NCI-H446 (cell line): ENCODE measurements around the gene KIF2C.
"Not testable (repeated sequence)": the region's sequence is repeated elsewhere in the genome, so short reads cannot be mapped to it uniquely, and the experiment has no call there.

Source experiments
- DNase-seq, 2 experiments: peaks; one replicate each; lab custom pipeline; 2025; lab: John Stamatoyannopoulos, UW

KIF2C gene

DNA sequence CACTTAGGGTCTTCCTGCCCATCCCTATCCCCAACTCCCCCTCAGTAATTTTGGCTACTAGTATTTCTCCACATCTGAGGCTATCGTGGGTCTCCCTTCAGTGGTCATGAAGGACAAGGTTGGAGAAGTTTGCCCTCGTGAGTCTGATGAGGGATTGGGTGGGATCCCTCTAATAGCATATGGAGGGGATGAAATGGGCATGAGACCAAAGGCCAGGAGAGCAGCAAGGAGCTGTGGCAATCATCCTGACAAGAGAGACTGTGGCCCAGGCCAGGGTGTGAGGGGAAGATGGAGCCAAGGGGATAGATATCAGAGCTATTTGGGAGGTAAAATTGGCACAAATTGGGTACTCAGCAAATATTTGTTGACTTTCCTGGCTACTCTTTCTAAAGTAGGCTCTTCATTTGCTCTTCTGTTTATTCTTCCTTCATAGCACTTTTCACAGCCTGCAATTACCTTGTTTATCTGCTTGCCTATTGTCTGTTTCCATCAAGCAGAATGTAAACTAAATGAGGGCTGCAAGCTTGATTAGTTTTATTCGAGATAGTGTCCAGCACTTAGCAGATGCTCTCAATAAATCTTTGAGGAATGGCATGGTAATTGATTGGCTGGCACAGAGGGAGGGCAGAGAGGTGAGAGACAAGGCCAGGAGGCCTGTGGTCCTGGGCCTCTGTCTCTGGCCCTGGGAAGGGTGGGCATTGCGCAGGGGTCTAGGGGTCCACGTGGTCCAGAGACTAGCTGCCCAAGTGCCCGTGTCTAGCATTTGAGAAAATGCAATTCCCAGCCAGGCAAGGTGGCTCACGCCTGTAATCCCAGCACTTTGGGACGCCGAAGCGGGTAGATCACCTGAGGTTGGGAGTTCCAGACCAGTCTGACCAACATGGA is 59.1 kb downstream of the KIF2C start:
- DNase-seq: no peak

DNA sequence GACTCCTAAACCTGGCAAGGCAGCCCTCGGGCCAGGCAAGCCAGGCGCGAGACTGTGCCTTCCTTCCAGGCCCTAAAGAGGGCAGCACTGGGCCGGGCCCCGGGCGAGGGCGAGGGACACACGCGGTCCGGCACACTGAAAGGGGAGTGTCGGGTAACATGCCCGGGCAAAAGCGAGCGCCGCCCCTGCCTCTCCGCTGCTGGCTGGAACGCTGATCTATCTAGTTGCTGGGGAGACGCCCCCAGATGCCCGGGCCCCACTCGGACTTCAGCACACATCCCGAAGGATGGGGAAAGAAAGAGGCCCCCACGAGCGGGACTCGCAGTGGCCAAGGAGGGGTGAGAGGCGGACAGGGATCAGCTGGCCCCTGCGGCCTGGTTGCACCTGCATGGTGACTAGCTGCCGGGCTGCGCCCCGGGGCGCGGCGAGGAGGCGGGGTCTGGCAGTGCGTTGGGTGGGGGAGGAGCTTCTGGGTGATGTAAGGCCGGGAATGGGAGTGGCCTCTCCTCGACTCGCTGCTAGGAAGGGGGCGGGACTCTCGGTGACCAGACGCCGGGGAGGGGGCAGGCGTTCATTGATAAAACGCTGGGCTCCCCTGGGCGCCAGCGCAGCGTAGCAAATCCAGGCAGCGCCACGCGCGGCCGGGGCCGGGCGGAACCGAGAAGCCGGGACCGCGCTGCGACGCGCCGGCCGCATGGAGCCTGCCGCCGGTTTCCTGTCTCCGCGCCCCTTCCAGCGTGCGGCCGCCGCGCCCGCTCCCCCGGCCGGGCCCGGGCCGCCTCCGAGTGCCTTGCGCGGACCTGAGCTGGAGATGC is 60.3 kb downstream of the KIF2C start, which contains the start of gene PLK3:
Gene PLK3 (plus strand): TSS at position 608 of the 815 bp plus-strand sequence. CDS start 87 bp downstream, at position 695.
- DNase-seq: peak; percentile 95 to 98

DNA sequence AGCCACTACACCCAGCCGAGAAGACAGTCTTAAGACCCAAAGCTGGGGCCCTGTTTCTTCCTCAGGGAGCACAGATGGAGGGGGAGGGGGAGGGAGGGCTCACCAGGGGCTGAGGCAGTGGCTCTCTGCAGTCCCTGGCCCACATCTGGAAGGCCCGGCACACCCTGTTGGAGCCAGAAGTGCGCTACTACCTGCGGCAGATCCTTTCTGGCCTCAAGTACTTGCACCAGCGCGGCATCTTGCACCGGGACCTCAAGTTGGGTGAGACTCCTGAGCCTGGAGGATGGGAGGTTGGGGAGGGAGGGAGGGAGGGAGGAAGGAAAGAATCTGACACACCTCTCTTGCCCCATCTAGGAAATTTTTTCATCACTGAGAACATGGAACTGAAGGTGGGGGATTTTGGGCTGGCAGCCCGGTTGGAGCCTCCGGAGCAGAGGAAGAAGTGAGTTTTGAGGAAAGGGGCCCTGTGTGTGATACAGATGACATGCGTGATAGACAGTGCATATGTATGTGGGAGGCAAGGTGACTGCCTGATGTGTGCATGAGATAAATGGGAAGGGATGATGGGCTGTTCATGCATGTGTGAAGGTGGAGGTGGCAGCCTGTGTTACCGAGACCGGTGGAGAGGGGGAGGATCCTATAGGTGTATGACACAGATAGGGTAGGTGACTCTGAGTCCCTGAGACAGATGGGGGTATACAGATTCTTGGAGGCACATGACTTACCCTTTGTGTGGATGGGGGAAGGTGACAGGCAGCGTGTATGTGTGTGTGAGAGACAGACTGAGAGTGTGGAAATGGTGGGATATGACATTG is 62.1 kb downstream of the KIF2C start:
- DNase-seq: no peak

DNA sequence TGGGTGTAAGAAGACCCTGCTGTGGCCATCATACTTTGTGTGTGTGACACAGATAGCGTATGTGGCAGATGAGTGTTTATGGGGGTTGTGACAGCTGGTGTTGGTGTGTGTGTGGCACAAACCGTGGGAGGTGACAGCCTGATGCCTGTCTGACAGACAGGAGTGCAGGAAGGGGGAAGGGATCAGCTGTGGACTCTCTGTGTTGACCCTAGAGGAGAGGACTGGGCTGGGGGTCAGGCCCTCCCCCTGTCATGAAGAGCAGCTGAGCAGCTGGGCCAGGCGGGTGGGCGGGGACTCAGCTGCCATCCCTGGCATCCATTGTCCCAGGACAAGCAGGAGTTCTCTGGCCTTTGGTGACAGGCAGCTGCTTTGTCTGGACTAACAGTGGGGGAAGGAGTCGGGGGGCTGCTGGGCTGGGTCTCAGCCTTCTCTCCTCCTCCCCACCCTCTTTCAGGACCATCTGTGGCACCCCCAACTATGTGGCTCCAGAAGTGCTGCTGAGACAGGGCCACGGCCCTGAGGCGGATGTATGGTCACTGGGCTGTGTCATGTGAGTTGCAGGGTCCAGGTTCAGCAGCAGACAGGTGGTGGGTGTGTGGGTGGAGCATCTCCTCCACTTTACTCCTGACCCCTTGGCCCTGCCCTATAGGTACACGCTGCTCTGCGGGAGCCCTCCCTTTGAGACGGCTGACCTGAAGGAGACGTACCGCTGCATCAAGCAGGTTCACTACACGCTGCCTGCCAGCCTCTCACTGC is 62.8 kb downstream of the KIF2C start:
- no peak for DNase-seq

DNA sequence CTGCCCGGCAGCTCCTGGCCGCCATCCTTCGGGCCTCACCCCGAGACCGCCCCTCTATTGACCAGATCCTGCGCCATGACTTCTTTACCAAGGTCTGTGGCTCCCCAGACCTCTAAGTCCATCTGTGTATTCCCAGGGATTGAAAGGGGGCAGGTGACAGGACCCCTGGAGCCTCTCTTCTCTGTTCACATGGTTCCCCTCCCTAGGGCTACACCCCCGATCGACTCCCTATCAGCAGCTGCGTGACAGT is 63.4 kb downstream of the KIF2C start:
- no peak for DNase-seq

DNA sequence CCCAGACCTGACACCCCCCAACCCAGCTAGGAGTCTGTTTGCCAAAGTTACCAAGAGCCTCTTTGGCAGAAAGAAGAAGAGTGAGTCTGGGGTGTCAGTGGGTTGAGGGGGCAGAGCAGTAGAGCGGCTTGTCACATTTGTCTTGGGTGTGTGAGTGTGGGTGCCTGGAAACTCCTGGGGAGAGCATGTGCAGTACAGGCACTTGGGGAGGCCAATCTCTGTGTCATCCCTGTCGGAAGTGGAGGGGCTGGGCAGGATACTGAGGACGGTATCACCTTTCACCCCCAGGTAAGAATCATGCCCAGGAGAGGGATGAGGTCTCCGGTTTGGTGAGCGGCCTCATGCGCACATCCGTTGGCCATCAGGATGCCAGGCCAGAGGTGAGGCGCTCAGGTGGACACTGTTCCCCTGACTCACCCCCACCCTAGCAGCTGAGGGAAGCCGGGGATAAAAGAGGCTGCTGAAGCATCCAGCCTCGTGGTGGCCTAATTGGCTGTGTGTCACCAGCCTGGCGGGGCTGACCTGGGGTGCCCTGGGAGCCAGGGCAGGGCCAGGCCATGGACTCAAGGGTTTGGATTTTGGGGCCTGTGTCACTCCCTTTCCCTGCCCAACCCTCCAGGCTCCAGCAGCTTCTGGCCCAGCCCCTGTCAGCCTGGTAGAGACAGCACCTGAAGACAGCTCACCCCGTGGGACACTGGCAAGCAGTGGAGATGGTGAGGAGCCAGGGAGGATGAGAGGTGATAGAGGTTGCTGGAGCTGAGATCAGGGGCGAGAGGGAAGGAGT is 63.9 kb downstream of the KIF2C start:
- no peak for DNase-seq

DNA sequence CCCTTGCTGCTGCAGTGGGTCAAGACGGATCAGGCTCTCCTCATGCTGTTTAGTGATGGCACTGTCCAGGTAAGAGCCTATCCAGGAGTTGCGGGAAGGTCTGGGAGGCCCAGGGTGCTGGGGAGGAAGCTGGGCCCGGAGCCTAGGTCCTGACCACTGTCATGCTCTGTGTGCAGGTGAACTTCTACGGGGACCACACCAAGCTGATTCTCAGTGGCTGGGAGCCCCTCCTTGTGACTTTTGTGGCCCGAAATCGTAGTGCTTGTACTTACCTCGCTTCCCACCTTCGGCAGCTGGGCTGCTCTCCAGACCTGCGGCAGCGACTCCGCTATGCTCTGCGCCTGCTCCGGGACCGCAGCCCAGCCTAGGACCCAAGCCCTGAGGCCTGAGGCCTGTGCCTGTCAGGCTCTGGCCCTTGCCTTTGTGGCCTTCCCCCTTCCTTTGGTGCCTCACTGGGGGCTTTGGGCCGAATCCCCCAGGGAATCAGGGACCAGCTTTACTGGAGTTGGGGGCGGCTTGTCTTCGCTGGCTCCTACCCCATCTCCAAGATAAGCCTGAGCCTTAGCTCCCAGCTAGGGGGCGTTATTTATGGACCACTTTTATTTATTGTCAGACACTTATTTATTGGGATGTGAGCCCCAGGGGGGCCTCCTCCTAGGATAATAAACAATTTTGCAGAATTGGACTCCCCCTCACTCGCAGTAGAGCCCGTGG is 65.8 kb downstream of the KIF2C start:
- no peak for DNase-seq

DNA sequence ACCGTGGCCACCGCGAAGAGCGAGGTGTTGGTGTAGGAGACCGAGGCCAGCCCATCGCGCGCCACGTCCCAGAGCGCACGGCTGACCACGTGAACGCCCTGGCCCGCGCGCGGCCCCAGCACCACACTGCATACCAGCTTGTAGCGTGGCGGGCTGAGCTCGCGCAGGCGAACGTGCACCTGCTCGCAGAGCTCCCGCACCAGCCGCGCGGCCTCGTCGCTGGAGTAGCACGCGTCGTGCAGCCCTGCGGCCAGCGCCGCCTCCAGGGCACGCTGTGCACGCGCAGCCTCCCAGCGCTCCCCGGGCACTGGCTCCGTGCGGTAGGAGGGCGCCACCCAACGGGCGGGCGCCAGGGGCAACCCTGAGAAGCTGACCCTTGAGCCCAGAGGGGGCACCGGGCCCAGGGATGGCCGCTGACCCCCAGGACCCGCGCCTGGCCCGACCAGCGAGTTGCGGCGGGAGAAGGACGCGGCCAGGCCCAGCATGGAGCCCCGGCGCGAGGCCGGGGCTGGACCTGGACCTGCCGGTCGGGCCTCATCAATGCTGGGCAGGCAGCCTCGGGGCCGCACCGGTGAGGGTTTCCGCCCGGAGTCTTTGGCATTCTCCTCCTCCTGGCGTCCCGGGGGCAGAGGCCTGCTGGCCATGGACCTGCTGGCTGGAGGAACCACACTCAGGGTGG is 66.5 kb downstream of the KIF2C start:
- DNase-seq: no peak

DNA sequence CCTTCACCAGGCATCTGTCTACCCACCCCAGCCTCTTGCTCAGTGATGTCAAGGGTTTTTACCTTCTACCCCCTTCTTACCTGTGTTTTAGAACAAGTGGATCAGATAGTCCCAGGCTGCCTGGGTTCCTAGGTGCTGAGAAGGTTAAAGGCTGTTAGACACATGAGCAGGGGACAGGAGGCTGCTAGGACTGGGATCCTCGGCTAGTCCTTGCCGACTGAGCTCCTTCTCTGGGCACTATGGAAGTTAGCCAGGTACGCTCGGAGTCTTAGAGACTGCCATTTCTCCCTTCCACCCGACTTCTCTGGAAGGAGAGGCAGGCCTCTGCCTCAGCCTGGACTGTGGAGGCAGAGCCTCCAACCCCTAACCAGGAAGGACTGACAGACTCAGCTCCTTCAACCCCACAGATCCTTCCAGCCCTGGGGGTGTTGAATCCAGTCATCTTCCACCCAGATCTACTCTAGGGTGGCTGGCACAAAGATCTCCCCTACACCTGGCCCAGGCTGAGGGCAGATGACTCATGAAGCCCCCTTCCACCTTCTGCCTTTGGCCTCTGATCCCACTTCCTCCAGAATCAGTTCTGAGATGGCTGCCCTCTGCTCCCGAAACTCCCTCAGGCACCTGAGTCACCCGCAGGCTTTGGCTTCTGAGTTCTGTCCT is 67.2 kb downstream of the KIF2C start, which contains the start of gene DYNLT4:
Gene DYNLT4 (minus strand): TSS at position 648 of the 660 bp plus-strand sequence. CDS start 683 bp downstream, outside the sequence.
- no peak for DNase-seq

DNA sequence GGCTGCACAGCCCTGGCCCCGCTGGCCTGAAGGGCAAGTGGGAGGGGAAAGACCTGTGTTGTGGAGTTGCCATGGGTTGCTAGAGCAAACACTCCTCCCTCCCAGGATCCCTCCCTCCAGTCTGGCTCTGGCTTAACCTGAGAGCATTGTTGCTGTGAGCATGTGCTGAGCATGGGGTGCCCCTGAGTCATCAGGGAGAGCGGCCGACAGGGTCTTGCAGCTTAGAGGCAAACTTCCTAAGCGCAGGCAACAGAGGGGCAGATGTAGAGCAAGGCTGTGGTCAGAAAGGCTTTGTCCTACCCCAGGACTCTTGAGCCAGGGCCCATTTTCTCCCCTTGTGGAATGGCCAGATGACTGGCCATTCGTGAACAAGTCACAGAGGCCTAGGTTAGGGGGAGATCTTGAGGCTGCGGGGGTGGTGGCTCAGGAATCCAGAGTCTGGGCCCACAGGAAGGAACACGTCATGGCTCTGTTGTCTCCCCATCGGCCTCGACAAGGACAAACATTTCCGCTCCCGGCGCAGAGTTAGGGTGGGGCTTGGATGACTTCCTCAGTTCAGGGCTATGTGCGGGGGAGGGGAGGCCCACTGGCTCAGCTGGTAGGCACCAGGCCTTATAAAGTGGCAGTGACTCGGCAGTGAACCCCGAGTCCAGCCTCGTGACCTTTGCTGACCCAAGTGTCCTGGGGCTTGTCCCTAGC is 67.9 kb downstream of the KIF2C start:
- no peak for DNase-seq

DNA sequence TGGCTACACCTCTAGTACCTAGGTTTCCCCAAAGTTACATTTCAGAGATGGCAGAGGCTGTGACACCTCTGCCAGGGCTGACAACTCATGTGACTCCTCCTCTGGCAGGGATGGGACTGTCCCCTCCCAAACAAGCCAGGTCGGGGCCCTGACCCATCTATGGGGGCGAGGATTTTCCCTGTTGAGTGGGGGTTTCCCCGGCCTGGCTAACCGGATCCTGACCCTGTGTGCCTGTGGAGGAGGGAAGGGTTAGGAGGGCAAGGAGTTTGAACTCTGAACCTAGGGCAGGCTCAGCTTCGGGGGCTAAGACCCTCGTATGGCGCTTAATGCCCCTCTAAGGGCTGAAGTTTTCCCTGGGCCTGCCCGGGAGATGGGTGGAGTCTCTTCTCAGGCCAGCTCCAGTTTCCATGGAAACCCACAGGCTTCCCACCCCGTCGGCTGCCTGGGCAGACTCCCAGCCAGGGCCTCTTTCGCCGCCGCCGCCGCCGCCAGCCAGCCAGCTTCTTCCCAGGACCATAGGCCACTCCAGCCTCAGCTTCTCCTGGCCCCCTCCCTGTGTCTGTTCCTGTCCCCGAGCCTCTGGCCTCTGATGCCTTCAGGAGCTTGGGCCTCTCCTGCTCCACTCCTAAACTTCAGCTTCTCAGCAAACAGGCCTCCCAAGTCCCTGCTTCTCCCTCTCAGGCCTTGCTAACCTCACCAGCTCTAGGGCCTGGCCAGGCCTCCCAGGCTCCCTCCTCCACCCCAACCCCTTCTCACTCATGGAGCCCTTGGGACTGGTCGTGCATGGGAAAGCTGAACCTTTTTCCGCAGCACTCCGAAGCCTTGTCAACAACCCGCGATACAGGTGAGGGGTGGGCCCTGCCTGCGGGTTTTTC is 68.7 kb downstream of the KIF2C start, which contains the start of gene BTBD19:
Gene BTBD19 (plus strand): TSS at position 461 of the 875 bp plus-strand sequence. CDS start 298 bp downstream, at position 759.
- DNase-seq: peak in 1 of 2 experiments; percentile 74

DNA sequence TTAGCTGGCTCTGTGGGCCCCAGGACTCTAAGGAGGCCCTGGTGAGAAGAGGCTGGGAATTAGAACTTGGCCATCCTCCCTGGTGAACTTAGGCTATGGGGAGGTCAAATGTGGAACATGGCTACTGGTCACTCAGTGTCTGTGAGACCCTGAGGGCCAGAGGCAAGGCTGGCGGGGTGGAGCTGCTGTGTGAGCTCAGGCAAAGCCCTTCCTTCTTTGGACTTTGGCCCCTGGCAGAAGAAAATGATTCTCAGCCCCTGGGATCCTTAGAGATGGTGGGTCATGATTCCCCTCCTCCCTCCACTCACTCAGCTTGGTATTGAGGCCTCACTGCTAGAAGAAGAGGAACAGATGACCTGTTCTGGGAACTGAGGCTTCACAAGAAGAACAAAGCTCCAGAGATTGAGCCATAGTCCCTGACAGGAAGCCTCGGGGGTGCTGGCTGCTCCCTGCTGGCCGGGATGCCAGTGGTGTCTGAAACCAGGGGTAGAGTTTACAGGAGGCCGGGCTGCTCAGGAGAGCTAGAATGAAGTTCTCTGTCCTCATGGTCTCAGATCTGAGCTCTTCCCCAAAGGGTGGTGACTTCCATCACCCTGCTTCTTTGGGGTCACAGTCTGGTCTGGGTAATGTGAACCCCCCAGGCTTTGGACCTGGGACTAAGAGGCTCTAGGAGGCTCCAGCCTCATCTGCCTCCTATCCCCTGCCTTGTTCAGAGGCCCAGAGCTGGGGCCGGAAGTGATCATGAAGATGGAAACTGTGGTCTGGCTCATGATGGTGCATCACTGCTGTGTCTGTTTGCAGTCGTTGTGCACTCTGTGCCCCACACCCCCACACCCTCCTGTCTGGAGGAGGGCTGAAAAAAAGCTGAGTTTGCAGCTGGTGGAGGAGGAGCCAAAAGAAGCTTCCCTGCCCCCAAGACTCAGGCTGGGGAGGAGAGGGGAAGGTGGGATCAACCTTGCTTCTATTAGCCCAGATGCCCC is 69.6 kb downstream of the KIF2C start:
- DNase-seq: no peak

DNA sequence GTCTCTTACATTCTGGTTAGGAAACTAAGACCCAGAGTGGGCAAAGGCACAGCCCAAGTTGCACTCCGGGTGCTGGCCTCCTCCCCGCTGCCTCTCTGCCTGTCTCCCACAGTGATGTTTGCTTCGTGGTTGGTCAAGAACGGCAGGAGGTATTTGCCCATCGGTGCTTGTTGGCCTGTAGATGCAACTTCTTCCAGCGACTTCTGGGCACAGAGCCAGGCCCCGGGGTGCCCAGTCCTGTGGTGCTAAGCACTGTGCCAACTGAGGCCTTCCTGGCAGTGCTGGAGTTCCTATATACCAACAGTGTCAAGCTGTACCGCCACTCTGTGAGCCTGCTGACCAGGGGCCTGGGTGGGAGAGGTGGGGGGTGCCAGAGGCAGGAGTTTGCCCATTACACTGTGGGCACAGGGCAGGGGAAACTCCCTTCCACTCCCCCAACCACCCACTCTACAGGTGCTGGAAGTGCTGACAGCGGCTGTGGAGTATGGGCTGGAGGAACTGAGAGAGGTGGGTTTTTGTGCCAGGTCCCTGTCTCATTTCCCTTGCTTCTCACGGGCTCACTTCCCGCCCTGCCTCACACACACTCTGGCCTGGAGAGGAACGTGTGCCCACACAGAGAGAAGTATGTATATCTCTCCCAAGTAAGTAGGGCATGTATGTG is 70.6 kb downstream of the KIF2C start:
- peak; percentile 31 to 86 for DNase-seq

DNA sequence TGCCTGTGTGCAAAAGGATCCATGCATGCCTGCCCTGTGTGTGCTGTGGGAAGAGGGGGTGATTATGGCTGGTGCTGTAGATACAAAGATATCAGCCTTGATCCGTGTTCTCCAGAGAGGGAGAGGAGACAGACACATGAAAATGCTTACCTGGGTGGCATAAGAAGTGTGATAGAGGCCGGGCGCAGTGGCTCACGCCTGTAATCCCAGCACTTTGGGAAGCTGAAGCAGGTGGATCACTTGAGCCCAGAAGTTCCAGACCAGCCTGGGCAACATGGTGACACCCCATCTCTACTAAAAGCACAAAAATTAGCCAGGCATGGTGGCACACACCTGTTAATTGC is 71.1 kb downstream of the KIF2C start:
- DNase-seq: not testable (repeated sequence)

DNA sequence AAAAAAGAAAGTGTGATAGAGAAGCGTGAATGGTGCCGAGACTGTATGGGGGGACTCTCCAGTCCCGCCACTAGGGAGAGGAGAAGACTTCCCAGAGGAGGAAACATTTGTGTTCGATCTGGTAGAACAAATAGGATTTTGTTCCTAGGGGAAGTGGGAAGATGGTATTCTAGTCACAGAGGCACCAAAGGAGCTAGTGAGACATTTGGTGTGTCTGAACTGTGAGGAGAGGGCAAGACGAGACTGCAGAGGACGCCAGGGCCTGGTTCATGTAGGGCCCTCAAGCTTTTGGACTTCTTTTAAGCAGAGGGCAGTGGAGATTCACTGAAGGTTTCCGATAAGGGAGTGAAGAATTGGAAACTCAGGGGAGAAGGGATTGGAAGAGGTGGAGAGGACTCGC is 71.6 kb downstream of the KIF2C start:
- no peak for DNase-seq
